Naive thymus-derived CD8-positive, alpha-beta T cell (primary cell): ENCODE results near the gene TBC1D22A. TPM values are rescaled to one million over a fixed set of nuclear protein-coding genes. Genes with fewer than 3 reads are reported as not detected.
"Not testable (repeated sequence)": the region's sequence is repeated elsewhere in the genome, so short reads cannot be mapped to it uniquely, and the experiment has no call there.

Experiments used
- ATAC-seq, 2 donors: fragments of 150-1000 bp; cut with Tn5 transposase in 1 of 2; sonication (Bioruptor Pico), chemical (Tn5 transposase) in 1 of 2; 1 replicate in 1 of 2; 2 replicates in 1 of 2; pipeline ENCODE4 v1.10.0; 2021; ENCODE audit warnings: mild to moderate bottlenecking in 2 of 2, moderate library complexity in 2 of 2
- POLR2A ChIA-PET: fragments of 350-600 bp; sonication (Branson Sonifier 250); formaldehyde crosslinking; loops from one replicate; lab custom pipeline; 2021; ENCODE audit warnings: antibody characterized with exemption; lab: Charles Lee
- DNase-seq, 10 donors: peaks; one replicate each; pipeline versions ENCODE4 v3.0.0 to v3.0.0-alpha.2; 2020 to 2022
- H3K27ac Mint-ChIP-seq, 10 donors: one replicate each; pipeline ENCODE4 v1.8.0; 2020 to 2022; ENCODE audit warnings: mild to moderate bottlenecking in 10 of 10, mixed read lengths in 10 of 10, moderate library complexity in 4 of 10, inconsistent platforms in 1 of 10
- H3K27me3 Mint-ChIP-seq, 5 donors: one replicate each; pipeline ENCODE4 v1.8.0; 2021 to 2022; ENCODE audit warnings: mixed read lengths in 5 of 5
- H3K36me3 Mint-ChIP-seq, 3 donors: one replicate each; pipeline ENCODE4 v1.8.0; 2020 to 2022; ENCODE audit warnings: mixed read lengths in 3 of 3, mild to moderate bottlenecking in 2 of 3, inconsistent platforms in 1 of 3
- H3K4me1 Mint-ChIP-seq, 4 donors: one replicate each; pipeline ENCODE4 v1.8.0; 2021 to 2022; ENCODE audit warnings: mixed read lengths in 4 of 4
- H3K4me3 Mint-ChIP-seq, 10 donors: one replicate each; pipeline ENCODE4 v1.8.0; 2020 to 2022; ENCODE audit warnings: mild to moderate bottlenecking in 10 of 10, mixed read lengths in 10 of 10, moderate library complexity in 6 of 10, inconsistent platforms in 1 of 10
- H3K9me3 Mint-ChIP-seq, 9 donors: one replicate each; pipeline ENCODE4 v1.8.0; 2020 to 2022; ENCODE audit warnings: mixed read lengths in 9 of 9, mild to moderate bottlenecking in 3 of 9, inconsistent platforms in 1 of 9, moderate library complexity in 1 of 9
- polyA plus RNA-seq, 3 donors: library from polyadenylated mRNA; unstranded; fragments of 300-500 nt; fragmentation: Illumina TruSeq; gene quantifications; one replicate each; pipeline ENCODE4 v1.2.3, GENCODE V29; 2021
- total RNA-seq, 8 experiments: library from RNA in 2 of 8; stranded (reverse) in 2 of 8; gene quantifications; one replicate each; pipeline ENCODE4 v1.2.3 and lab custom pipeline; 2021 to 2026

Gene TBC1D22A
- total and polyA plus RNA-seq, 5 experiments from 2014 or later: 23.0 to 57.2 (median 24.6) TPM

- H3K27me3 Mint-ChIP-seq: no peaks in the 10 kb centered on the region
- H3K4me1 Mint-ChIP-seq: peaks cover 39 to 68% (median 47%) of the 10 kb centered on the region in 4 donors
- peak overlapping the region in 2 of 10 donors; percentile 21 to 71 for H3K27ac Mint-ChIP-seq
- no peak overlapping the region for H3K4me3 Mint-ChIP-seq
- DNase-seq: peak in 1 of 10 donors; percentile 38
- no peaks in the 10 kb centered on the region for H3K9me3 Mint-ChIP-seq
- H3K36me3 Mint-ChIP-seq: peaks cover 0 to 13% (median 0%) of the 10 kb centered on the region in 3 donors
- no peak for ATAC-seq
- POLR2A ChIA-PET: no interaction called here
Measured at GRCh38 chr22:47045691-47046410, 283.4 kb downstream of the TBC1D22A start.

DNA sequence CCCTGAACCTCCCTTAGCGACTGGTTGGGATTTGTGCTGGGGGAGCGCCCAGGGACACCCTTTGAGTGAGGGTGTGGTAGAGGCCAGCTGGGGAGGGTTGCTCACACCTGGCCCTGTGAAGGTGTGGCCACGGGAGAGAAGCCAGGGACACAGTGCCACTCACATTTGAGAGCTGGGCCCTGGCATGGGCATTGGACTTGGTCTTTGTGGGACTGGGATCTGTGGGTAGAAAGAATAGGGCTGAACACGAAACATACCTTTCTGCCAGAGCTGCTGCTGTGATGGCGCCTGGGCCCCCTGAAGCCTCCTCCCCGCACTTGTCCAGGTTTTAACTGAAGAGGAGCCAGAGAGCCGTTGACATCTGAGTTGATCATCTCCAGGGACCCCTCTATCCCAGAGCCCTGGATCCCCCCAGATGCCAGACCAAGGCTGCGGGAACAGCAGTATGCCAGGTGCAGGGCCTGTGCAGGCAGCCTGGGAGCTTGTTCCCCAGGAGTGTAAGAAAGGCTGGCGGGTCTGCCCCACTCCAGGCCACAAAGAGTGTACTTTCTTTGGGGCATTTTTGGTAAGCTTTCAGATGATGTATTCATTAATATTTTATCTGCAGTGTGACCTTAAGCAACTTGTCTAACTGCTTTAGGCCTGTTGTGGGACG is 284.1 kb downstream of the TBC1D22A start:
- Mint-ChIP-seq H3K4me3 (no peak overlapping the region), H3K27me3 (no peaks in the 10 kb centered on the region), H3K27ac (peak overlapping the region in 3 of 10 donors; percentile 71 to 73 (median 71)), H3K4me1 (peaks cover 39 to 62% (median 46%) of the 10 kb centered on the region in 4 donors), H3K9me3 (no peaks in the 10 kb centered on the region), H3K36me3 (peaks cover 0 to 9% (median 0%) of the 10 kb centered on the region in 3 donors)
- ATAC-seq: no peak
- DNase-seq: peak in 1 of 10 donors; percentile 50
- POLR2A ChIA-PET: no interaction called here

GRCh38 chr22:47047321-47048122 is 285.1 kb downstream of the TBC1D22A start:
- H3K36me3 Mint-ChIP-seq: peaks cover 0 to 6% (median 0%) of the 10 kb centered on the region in 3 donors
- peak overlapping the region in 1 of 10 donors; percentile 30 for H3K4me3 Mint-ChIP-seq
- ATAC-seq (no peak), DNase-seq (peak in 1 of 10 donors; percentile 19)
- peaks cover 36 to 58% (median 45%) of the 10 kb centered on the region in 4 donors for H3K4me1 Mint-ChIP-seq
- no peaks in the 10 kb centered on the region for H3K9me3 Mint-ChIP-seq
- POLR2A ChIA-PET: no interaction called here
- H3K27me3 Mint-ChIP-seq: no peaks in the 10 kb centered on the region
- peak overlapping the region in 3 of 10 donors; percentile 4 to 71 (median 67) for H3K27ac Mint-ChIP-seq

GRCh38 chr22:47048123-47049077 is 285.9 kb downstream of the TBC1D22A start:
- peak overlapping the region in 1 of 10 donors; percentile 30 for H3K4me3 Mint-ChIP-seq
- H3K27me3 Mint-ChIP-seq: no peaks in the 10 kb centered on the region
- H3K4me1 Mint-ChIP-seq: peaks cover 35 to 53% (median 41%) of the 10 kb centered on the region in 4 donors
- H3K9me3 Mint-ChIP-seq: no peaks in the 10 kb centered on the region
- POLR2A ChIA-PET: no interaction called here
- DNase-seq (peak in 1 of 10 donors; percentile 42), ATAC-seq (no peak)
- H3K36me3 Mint-ChIP-seq: peaks cover 0 to 7% (median 0%) of the 10 kb centered on the region in 3 donors
- H3K27ac Mint-ChIP-seq: peak overlapping the region in 1 of 10 donors; percentile 63

- H3K4me3 Mint-ChIP-seq: no peak overlapping the region
- H3K36me3 Mint-ChIP-seq: peaks cover 0 to 10% (median 2%) of the 10 kb centered on the region in 3 donors
- peak in 1 of 10 donors; percentile 15 for DNase-seq
- H3K27me3 Mint-ChIP-seq: no peaks in the 10 kb centered on the region
- H3K27ac Mint-ChIP-seq: peak overlapping the region in 2 of 10 donors; percentile 10 to 29
- no peak for ATAC-seq
- H3K4me1 Mint-ChIP-seq: peaks cover 30 to 50% (median 35%) of the 10 kb centered on the region in 4 donors
- H3K9me3 Mint-ChIP-seq: no peaks in the 10 kb centered on the region
- POLR2A ChIA-PET: no interaction called here
Measured at GRCh38 chr22:47049078-47049624, 286.7 kb downstream of the TBC1D22A start.

- H3K36me3 Mint-ChIP-seq, H3K27me3 Mint-ChIP-seq, H3K4me3 Mint-ChIP-seq, POLR2A ChIA-PET, H3K9me3 Mint-ChIP-seq, ATAC-seq, DNase-seq: not testable (repeated sequence)
- peaks cover 24 to 43% (median 29%) of the 10 kb centered on the region in 4 donors for H3K4me1 Mint-ChIP-seq
- peak overlapping the region in 2 of 10 donors; percentile 10 to 50 for H3K27ac Mint-ChIP-seq
Measured at GRCh38 chr22:47049736-47050400, 287.4 kb downstream of the TBC1D22A start.

DNA sequence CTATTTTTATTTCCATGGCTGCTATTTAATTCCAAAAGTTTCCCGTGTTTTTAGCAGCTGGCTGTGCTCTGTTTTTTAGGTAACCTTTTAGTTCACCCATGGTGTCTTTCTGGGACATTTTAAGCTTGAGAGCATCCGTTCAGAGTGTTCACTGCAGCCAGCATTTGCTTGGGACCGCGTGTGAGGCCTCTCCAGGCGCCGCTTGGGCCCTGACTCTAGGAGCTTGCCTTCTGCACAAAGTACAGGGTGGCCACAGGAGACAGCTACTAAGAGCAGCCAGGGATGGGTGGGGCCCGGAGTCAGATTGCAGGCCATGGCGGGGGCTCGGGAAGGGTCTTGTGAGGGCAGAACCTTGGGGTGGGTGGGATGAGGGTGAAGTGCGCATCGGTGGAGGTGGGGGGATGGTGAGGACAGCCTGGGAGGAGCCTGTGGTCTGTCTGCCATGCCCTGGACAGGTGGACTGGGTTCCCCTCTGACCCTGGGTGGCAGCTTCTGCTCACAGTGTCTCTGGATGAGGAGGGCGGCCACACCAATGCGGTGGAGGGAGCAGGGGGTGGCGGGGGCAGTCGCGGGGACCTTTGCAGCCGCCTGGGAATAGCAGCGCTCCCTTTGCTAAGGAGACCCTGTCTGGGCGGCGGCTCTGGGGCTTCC is 288.1 kb downstream of the TBC1D22A start:
- H3K27ac Mint-ChIP-seq: peak overlapping the region in 2 of 10 donors; percentile 10 to 50
- no peaks in the 10 kb centered on the region for H3K9me3 Mint-ChIP-seq
- ATAC-seq (no peak), DNase-seq (no peak)
- H3K4me1 Mint-ChIP-seq: peaks cover 24 to 40% (median 29%) of the 10 kb centered on the region in 4 donors
- POLR2A ChIA-PET: no interaction called here
- H3K36me3 Mint-ChIP-seq: peaks cover 0 to 16% (median 2%) of the 10 kb centered on the region in 3 donors
- H3K27me3 Mint-ChIP-seq: no peaks in the 10 kb centered on the region
- no peak overlapping the region for H3K4me3 Mint-ChIP-seq

DNA sequence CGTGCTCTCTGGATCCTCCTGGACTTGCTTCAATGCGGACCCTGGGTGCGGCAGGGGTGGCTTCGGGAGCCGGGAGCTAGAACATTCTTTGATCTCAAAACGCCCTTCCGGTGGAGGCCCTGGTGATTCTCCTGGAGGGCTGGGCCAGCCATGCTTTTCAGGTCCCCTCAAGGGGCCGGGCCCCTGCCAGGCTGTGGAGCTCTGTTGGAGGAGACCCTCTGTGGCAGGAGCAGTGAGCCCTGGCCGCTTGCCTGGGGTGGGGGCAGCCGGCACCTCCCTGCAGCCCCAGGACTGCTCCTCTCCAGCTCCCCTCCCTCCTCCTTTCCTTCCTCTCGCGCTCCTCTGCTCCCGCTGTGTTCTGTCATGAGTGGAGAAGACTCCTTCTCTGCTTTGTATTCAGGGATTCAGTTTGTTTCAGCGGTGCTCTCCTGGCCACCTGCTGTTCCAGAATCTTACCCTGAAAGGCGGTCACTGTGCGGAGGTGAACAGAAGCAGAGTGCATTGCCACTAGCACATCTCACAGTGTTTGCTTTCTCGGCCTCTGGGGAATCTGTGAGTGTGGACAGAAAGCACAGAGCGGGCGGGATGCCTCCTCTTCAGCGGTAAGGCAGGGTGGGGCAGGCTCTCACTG is 289.1 kb downstream of the TBC1D22A start:
- POLR2A ChIA-PET: no interaction called here
- ATAC-seq: no peak
- Mint-ChIP-seq H3K27me3 (no peaks in the 10 kb centered on the region), H3K9me3 (no peaks in the 10 kb centered on the region), H3K4me3 (no peak overlapping the region), H3K36me3 (peaks cover 0 to 27% (median 2%) of the 10 kb centered on the region in 3 donors), H3K27ac (peak overlapping the region in 2 of 10 donors; percentile 48 to 80), H3K4me1 (peaks cover 19 to 35% (median 27%) of the 10 kb centered on the region in 4 donors)
- DNase-seq: no peak

- POLR2A ChIA-PET: no interaction called here
- peaks cover 0 to 30% (median 2%) of the 10 kb centered on the region in 3 donors for H3K36me3 Mint-ChIP-seq
- peak overlapping the region in 2 of 10 donors; percentile 48 to 80 for H3K27ac Mint-ChIP-seq
- H3K27me3 Mint-ChIP-seq: no peaks in the 10 kb centered on the region
- no peaks in the 10 kb centered on the region for H3K9me3 Mint-ChIP-seq
- DNase-seq (no peak), ATAC-seq (no peak)
- no peak overlapping the region for H3K4me3 Mint-ChIP-seq
- peaks cover 13 to 30% (median 22%) of the 10 kb centered on the region in 4 donors for H3K4me1 Mint-ChIP-seq
Measured at GRCh38 chr22:47052236-47053012, 290.0 kb downstream of the TBC1D22A start.
